DND-41 (cell line): ENCODE measurements around the gene ANGPTL8.

ENCODE experiments used
- CTCF ChIP-seq: IDR thresholded peaks from 2 replicates; pipeline ENCODE4 v1.5.1; 2012; ENCODE audit warnings: borderline replicate concordance, low read length, moderate library complexity, mild to moderate bottlenecking; ENCODE audit not compliant: poor library complexity, severe bottlenecking; ENCODE audit errors: extremely low read depth
- EZH2 ChIP-seq: IDR thresholded peaks from 3 replicates; pipeline ENCODE4 v1.6.1; 2012; ENCODE audit warnings: borderline replicate concordance, low read depth, mild to moderate bottlenecking, moderate library complexity, low read length, inconsistent platforms; ENCODE audit not compliant: severe bottlenecking

- no peak for TF ChIP-seq CTCF
- no peak for TF ChIP-seq EZH2
These were observed 29.4 kb downstream of the ANGPTL8 start for GRCh38 chr19:11268783-11269267.
